Panc1 (cell line): ENCODE results near the gene ECI1. TPM values are rescaled to one million over a fixed set of nuclear protein-coding genes. Genes with fewer than 3 reads are reported as not detected.

ENCODE experiments used
- ATAC-seq: fragments of 200-7000 bp; cut with Tn5 transposase; 2 replicates; pipeline ENCODE4 v1.9.1; 2020; ENCODE audit warnings: mild to moderate bottlenecking, moderate library complexity
- BruUV-seq: library from RNA; stranded (reverse); fragments of 400-500 nt; replicated peaks from 2 replicates; lab custom pipeline; 2021; lab: Mats Ljungman, UMichigan
- CTCF ChIA-PET: fragments of 300-600 bp; sonication (Branson Sonifier 250); formaldehyde crosslinking; loops from one replicate; lab custom pipeline; 2022; ENCODE audit warnings: antibody characterized with exemption; lab: Charles Lee
- POLR2A ChIA-PET: fragments of 300-600 bp; sonication (Branson Sonifier 250); formaldehyde crosslinking; loops from one replicate; lab custom pipeline; 2022; ENCODE audit warnings: antibody characterized with exemption; lab: Charles Lee
- DNase-seq: peaks from one replicate; pipeline ENCODE4 v3.0.0-alpha.2; 2010; ENCODE audit warnings: low read depth, low spot score
- H3K27ac ChIP-seq: 2 replicates; pipeline ENCODE4 v1.5.1; 2011; ENCODE audit warnings: mild to moderate bottlenecking, low read length, inconsistent platforms
- H3K27me3 ChIP-seq: fragments of 200-500 bp; sonication (Bioruptor generic); 2 replicates; pipeline ENCODE4 v1.6.0; 2014; ENCODE audit warnings: low read length, inconsistent platforms; ENCODE audit not compliant: control insufficient read depth, insufficient read depth
- H3K36me3 ChIP-seq: fragments of 200-500 bp; sonication (Bioruptor generic); 2 replicates; pipeline ENCODE4 v1.5.1; 2014; ENCODE audit warnings: inconsistent platforms, mild to moderate bottlenecking, low read length, moderate library complexity; ENCODE audit not compliant: control insufficient read depth, insufficient read depth
- H3K4me1 ChIP-seq: 2 replicates; pipeline ENCODE4 v1.5.1; 2011; ENCODE audit warnings: inconsistent platforms, mild to moderate bottlenecking, low read length, moderate library complexity; ENCODE audit not compliant: control insufficient read depth, insufficient read depth
- H3K4me3 ChIP-seq, 2 experiments: 2 replicates each; pipeline ENCODE4 v1.5.1; 2011 to 2012; ENCODE audit warnings: low read depth in 2 of 2, low read length in 2 of 2, mild to moderate bottlenecking in 2 of 2, inconsistent platforms in 1 of 2, moderate library complexity in 1 of 2
- H3K9me3 ChIP-seq: fragments of 200-500 bp; sonication (Bioruptor generic); 2 replicates; pipeline ENCODE4 v1.5.1; 2014; ENCODE audit warnings: low read depth, mild to moderate bottlenecking, inconsistent platforms, low read length, moderate library complexity; ENCODE audit not compliant: control insufficient read depth, insufficient read depth
- POLR2AphosphoS5 ChIP-seq: IDR thresholded peaks from 2 replicates; pipeline ENCODE4 v1.6.1; 2012; ENCODE audit warnings: mild to moderate bottlenecking, low read depth, low read length, moderate library complexity
- SIN3A ChIP-seq: IDR thresholded peaks from 2 replicates; pipeline ENCODE4 v1.6.1; 2012; ENCODE audit warnings: low read depth, mild to moderate bottlenecking, low read length, moderate library complexity, borderline replicate concordance; ENCODE audit not compliant: insufficient read depth
- TCF7L2 ChIP-seq: IDR thresholded peaks from 2 replicates; pipeline ENCODE4 v1.6.1; 2011; ENCODE audit warnings: mild to moderate bottlenecking, low read depth, low read length, inconsistent platforms
- in situ Hi-C: cut with HindIII; loops from 2 replicates; pipeline ENCODE4 v1.10.0; 2016; ENCODE audit warnings: low sequenced_read_pairs, low pct_unique_long_range_greater_than_20kb
- intact Hi-C: fragments of 100-400 bp; cut with micrococcal nuclease; formaldehyde crosslinking; loops from one replicate; pipeline ENCODE4 v1.10.0; 2022; ENCODE audit not compliant: unreplicated experiment
- total RNA-seq: library from RNA; stranded (reverse); gene quantifications from one replicate; pipeline ENCODE4 v1.2.1, GENCODE V29; 2021; ENCODE audit not compliant: unreplicated experiment
- TF ChIP-seq, protein P1 (sequence below): fragments of 450-650 bp; IDR thresholded peaks from 2 replicates; pipeline ENCODE4 v1.5.1; 2017; ENCODE audit warnings: mild to moderate bottlenecking
- TF ChIP-seq, protein P2 (sequence below), 2 experiments: IDR thresholded peaks; 2 replicates each; pipeline ENCODE4 v1.6.1; 2011 to 2012; ENCODE audit warnings: low read depth in 2 of 2, control low read depth in 1 of 2, low read length in 1 of 2, mild to moderate bottlenecking in 1 of 2, moderate library complexity in 1 of 2; ENCODE audit not compliant: insufficient read depth in 1 of 2

ECI1 gene
- total RNA-seq, 1 experiment from 2014 or later = 117 TPM

DNA sequence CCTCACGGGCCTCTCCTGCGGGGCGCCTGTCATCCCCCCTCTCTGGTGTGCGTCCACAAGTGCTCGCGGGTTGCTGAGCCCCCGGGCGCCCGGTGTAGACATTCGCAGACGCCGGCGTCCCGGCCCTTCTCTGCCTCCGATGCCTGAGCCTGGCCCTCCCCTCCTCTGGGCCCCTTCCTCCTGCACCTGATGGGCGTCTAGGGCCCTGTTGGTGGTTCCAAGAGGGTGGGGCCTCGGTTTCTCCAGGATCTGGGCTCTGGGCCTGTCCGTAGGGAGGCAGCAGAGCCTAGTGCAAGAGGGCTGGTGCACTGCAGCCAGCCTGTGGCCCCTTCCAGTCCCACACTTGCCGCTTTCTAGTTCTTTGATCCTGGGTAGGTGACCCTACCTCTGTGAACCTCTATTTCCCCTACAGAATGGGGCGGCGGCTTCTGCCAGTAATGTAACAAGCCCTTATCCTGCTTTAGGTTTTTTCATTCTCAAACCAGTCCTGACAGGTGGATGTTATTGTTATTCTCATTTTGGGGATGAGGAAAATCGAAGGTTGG is 27.4 kb downstream of the ECI1 start:
- in situ Hi-C loops (no loop called here), intact Hi-C loops (no loop called here)
- Histone ChIP-seq H3K9me3 (no peaks in the 10 kb centered on the region), H3K27me3 (no peaks in the 10 kb centered on the region), H3K4me1 (peaks cover 16% of the 10 kb centered on the region), H3K4me3 (peak overlapping the region; percentile 95 to 96), H3K36me3 (peaks cover 7% of the 10 kb centered on the region; the same call in 1 of the 2 replicates), H3K27ac (peak overlapping the region; percentile 75)
- no peak for DNase-seq
- no peak for TF ChIP-seq SIN3A
- TF ChIP-seq, protein P1, sequence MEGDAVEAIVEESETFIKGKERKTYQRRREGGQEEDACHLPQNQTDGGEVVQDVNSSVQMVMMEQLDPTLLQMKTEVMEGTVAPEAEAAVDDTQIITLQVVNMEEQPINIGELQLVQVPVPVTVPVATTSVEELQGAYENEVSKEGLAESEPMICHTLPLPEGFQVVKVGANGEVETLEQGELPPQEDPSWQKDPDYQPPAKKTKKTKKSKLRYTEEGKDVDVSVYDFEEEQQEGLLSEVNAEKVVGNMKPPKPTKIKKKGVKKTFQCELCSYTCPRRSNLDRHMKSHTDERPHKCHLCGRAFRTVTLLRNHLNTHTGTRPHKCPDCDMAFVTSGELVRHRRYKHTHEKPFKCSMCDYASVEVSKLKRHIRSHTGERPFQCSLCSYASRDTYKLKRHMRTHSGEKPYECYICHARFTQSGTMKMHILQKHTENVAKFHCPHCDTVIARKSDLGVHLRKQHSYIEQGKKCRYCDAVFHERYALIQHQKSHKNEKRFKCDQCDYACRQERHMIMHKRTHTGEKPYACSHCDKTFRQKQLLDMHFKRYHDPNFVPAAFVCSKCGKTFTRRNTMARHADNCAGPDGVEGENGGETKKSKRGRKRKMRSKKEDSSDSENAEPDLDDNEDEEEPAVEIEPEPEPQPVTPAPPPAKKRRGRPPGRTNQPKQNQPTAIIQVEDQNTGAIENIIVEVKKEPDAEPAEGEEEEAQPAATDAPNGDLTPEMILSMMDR = no peak
- no peak for TF ChIP-seq TCF7L2
- TF ChIP-seq POLR2AphosphoS5 = no peak
- TF ChIP-seq, protein P2, sequence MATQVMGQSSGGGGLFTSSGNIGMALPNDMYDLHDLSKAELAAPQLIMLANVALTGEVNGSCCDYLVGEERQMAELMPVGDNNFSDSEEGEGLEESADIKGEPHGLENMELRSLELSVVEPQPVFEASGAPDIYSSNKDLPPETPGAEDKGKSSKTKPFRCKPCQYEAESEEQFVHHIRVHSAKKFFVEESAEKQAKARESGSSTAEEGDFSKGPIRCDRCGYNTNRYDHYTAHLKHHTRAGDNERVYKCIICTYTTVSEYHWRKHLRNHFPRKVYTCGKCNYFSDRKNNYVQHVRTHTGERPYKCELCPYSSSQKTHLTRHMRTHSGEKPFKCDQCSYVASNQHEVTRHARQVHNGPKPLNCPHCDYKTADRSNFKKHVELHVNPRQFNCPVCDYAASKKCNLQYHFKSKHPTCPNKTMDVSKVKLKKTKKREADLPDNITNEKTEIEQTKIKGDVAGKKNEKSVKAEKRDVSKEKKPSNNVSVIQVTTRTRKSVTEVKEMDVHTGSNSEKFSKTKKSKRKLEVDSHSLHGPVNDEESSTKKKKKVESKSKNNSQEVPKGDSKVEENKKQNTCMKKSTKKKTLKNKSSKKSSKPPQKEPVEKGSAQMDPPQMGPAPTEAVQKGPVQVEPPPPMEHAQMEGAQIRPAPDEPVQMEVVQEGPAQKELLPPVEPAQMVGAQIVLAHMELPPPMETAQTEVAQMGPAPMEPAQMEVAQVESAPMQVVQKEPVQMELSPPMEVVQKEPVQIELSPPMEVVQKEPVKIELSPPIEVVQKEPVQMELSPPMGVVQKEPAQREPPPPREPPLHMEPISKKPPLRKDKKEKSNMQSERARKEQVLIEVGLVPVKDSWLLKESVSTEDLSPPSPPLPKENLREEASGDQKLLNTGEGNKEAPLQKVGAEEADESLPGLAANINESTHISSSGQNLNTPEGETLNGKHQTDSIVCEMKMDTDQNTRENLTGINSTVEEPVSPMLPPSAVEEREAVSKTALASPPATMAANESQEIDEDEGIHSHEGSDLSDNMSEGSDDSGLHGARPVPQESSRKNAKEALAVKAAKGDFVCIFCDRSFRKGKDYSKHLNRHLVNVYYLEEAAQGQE (IDR thresholded peaks at IDR 0.05; ENCODE audit: insufficient read depth in 1 of 2, low read depth in 2 of 2, low read length in 1 of 2) = no peak
- ATAC-seq = peak; percentile 53
- ChIA-PET CTCF (no interaction called here), POLR2A (no interaction called here)
- BruUV-seq = TSS peak; percentile 78

DNA sequence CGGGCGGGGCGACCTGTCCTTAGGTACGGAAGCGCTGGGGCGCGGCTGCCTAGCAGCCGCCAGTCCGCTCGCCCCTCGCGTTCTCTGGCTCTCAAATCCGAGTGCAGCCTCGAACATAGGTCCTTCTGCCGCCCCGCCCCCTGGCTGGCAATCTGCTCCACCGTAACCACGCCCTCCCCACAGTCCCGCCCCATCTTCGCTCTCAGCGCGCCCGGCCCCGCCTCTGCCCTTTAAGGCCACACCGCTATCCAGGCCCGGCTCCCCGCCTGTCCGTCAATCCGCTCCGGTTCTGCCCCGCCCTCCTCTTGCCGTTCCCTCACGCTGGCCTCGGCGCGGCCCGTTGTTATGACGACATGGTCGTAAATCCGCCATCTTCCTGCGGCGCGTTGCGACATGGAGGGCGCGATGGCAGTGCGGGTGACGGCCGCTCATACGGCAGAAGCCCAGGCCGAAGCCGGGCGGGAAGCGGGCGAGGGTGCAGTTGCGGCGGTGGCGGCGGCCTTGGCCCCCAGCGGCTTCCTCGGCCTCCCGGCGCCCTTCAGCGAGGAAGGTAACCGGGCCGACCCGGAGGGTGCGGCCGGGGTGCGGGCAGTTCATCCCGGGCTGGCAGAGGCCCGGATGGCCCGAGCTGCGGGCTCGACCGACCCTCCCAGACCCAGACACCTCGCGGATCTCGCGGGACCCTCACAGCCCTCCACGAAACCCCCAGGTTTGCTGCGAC is 28.0 kb downstream of the ECI1 start, which contains the start of gene E4F1:
E4F1 (plus strand) TSS at position 371 of the 721 bp plus-strand sequence; CDS start at position 394, 23 bp downstream.
- BruUV-seq = no TSS peak
- peak within 1 kb of the TSS; percentile 95 to 96 for H3K4me3 ChIP-seq
- TF ChIP-seq, protein P2 (IDR thresholded peaks at IDR 0.05; ENCODE audit: insufficient read depth in 1 of 2, low read depth in 2 of 2, low read length in 1 of 2) = no peak
- TF ChIP-seq TCF7L2 (0 out of 2 replicates have a peak, but pooled peaks have one; percentile 15), SIN3A (0 out of 2 replicates have a peak, but pooled peaks have one; percentile 55), POLR2AphosphoS5 (peak; percentile 72)
- TF ChIP-seq, protein P1 = no peak
- ATAC-seq = peak; percentile 97
- POLR2A ChIA-PET = no interaction called here
- intact Hi-C loops = no loop called here
- H3K36me3 ChIP-seq = peaks cover 3% of the 10 kb centered on the region; the same call in 1 of the 2 replicates
- DNase-seq = peak; percentile 95
- peak within 1 kb of the TSS; percentile 76 for H3K27ac ChIP-seq
- CTCF ChIA-PET = no interaction called here
- in situ Hi-C loops = no loop called here
- no peaks in the 10 kb centered on the region for H3K9me3 ChIP-seq
- H3K27me3 ChIP-seq = no peaks in the 10 kb centered on the region
- peaks cover 16% of the 10 kb centered on the region for H3K4me1 ChIP-seq
